Measurements from ENCODE around the gene NCOA3.

NCOA3 gene

GRCh38 chr20:47468290-47469050 is 33.2 kb upstream of the NCOA3 start:
- no peak for TF ChIP-seq CREB1 (IDR thresholded peaks at IDR 0.05; ENCODE audit: low read depth)
- no peak for TF ChIP-seq CEBPB (IDR thresholded peaks at IDR 0.05)
- TF ChIP-seq REST (IDR thresholded peaks at IDR 0.05; ENCODE audit: low read depth), result no peak
- no peak for TF ChIP-seq EP300 (IDR thresholded peaks at IDR 0.05; ENCODE audit: borderline replicate concordance)
- no peak for TF ChIP-seq TEAD4 (IDR thresholded peaks at IDR 0.05)
- TF ChIP-seq ZBTB7A (IDR thresholded peaks at IDR 0.05; ENCODE audit: low read depth), result no peak
- TF ChIP-seq RAD21 (IDR thresholded peaks at IDR 0.05; ENCODE audit: low read depth), result no peak
- TF ChIP-seq USF1 (IDR thresholded peaks at IDR 0.05), result no peak
- no peak for TF ChIP-seq FOXM1 (IDR thresholded peaks at IDR 0.05; ENCODE audit: borderline replicate concordance, low read depth)
- no peak for TF ChIP-seq EGR1 (IDR thresholded peaks at IDR 0.05)
- no peak for TF ChIP-seq TAF1 (IDR thresholded peaks at IDR 0.05; ENCODE audit: low read depth)
- no peak for TF ChIP-seq YY1 (IDR thresholded peaks at IDR 0.05; ENCODE audit: low read depth)
- TF ChIP-seq MAX (IDR thresholded peaks at IDR 0.05), result no peak
- no peak for TF ChIP-seq NFIC (IDR thresholded peaks at IDR 0.05)
- no peak for TF ChIP-seq TCF12 (IDR thresholded peaks at IDR 0.05; ENCODE audit: low read depth)

GRCh38 chr20:47475419-47476044 is 26.2 kb upstream of the NCOA3 start:
- no peak for TF ChIP-seq ZBTB7A (IDR thresholded peaks at IDR 0.05; ENCODE audit: low read depth)
- no peak for TF ChIP-seq TEAD4 (IDR thresholded peaks at IDR 0.05)
- no peak for TF ChIP-seq RAD21 (IDR thresholded peaks at IDR 0.05; ENCODE audit: low read depth)
- no peak for TF ChIP-seq CEBPB (IDR thresholded peaks at IDR 0.05)
- no peak for TF ChIP-seq FOXM1 (IDR thresholded peaks at IDR 0.05; ENCODE audit: borderline replicate concordance, low read depth)
- TF ChIP-seq CREB1 (IDR thresholded peaks at IDR 0.05; ENCODE audit: low read depth), result no peak
- no peak for TF ChIP-seq EGR1 (IDR thresholded peaks at IDR 0.05)
- TF ChIP-seq NFIC (IDR thresholded peaks at IDR 0.05), result no peak
- TF ChIP-seq MAX (IDR thresholded peaks at IDR 0.05), result no peak
- TF ChIP-seq TCF12 (IDR thresholded peaks at IDR 0.05; ENCODE audit: low read depth), result no peak
- TF ChIP-seq EP300 (IDR thresholded peaks at IDR 0.05; ENCODE audit: borderline replicate concordance), result no peak

- TF ChIP-seq NFIC (IDR thresholded peaks at IDR 0.05) (no peak), YY1 (IDR thresholded peaks at IDR 0.05; ENCODE audit: low read depth) (no peak), CEBPB (IDR thresholded peaks at IDR 0.05) (no peak), TAF1 (IDR thresholded peaks at IDR 0.05; ENCODE audit: low read depth) (no peak), USF1 (IDR thresholded peaks at IDR 0.05) (no peak), MAX (IDR thresholded peaks at IDR 0.05) (no peak), TEAD4 (IDR thresholded peaks at IDR 0.05) (no peak), CREB1 (IDR thresholded peaks at IDR 0.05; ENCODE audit: low read depth) (no peak), ZBTB7A (IDR thresholded peaks at IDR 0.05; ENCODE audit: low read depth) (no peak), EGR1 (IDR thresholded peaks at IDR 0.05) (no peak), TCF12 (IDR thresholded peaks at IDR 0.05; ENCODE audit: low read depth) (no peak), RAD21 (IDR thresholded peaks at IDR 0.05; ENCODE audit: low read depth) (no peak), REST (IDR thresholded peaks at IDR 0.05; ENCODE audit: low read depth) (no peak)
Observed at GRCh38 chr20:47476452-47476851, 25.2 kb upstream of the NCOA3 start.

- TF ChIP-seq TAF1 (IDR thresholded peaks at IDR 0.05; ENCODE audit: low read depth), result no peak
- TF ChIP-seq ZBTB7A (IDR thresholded peaks at IDR 0.05; ENCODE audit: low read depth), result no peak
- TF ChIP-seq REST (IDR thresholded peaks at IDR 0.05; ENCODE audit: low read depth), result no peak
- TF ChIP-seq EP300 (IDR thresholded peaks at IDR 0.05; ENCODE audit: borderline replicate concordance), result no peak
- no peak for TF ChIP-seq TCF12 (IDR thresholded peaks at IDR 0.05; ENCODE audit: low read depth)
- no peak for TF ChIP-seq EGR1 (IDR thresholded peaks at IDR 0.05)
- TF ChIP-seq CREB1 (IDR thresholded peaks at IDR 0.05; ENCODE audit: low read depth), result no peak
- TF ChIP-seq USF1 (IDR thresholded peaks at IDR 0.05), result no peak
- TF ChIP-seq RAD21 (IDR thresholded peaks at IDR 0.05; ENCODE audit: low read depth), result no peak
- no peak for TF ChIP-seq TEAD4 (IDR thresholded peaks at IDR 0.05)
- TF ChIP-seq FOXM1 (IDR thresholded peaks at IDR 0.05; ENCODE audit: borderline replicate concordance, low read depth), result no peak
- TF ChIP-seq MAX (IDR thresholded peaks at IDR 0.05), result no peak
- TF ChIP-seq YY1 (IDR thresholded peaks at IDR 0.05; ENCODE audit: low read depth), result no peak
- no peak for TF ChIP-seq CEBPB (IDR thresholded peaks at IDR 0.05)
- TF ChIP-seq NFIC (IDR thresholded peaks at IDR 0.05), result no peak
Observed at GRCh38 chr20:47479093-47479492, 22.6 kb upstream of the NCOA3 start.

Data from Ishikawa (cell line).